CD4-positive, alpha-beta T cell treated with Interleukin-10 for 1 hour (primary cell): ENCODE measurements around the gene CENPU.
"Not testable (repeated sequence)": the region's sequence is repeated elsewhere in the genome, so short reads cannot be mapped to it uniquely, and the experiment has no call there.

Experiments used
- DNase-seq: peaks from one replicate; pipeline ENCODE4 v3.0.0-alpha.2; 2020

CENPU gene

GRCh38 chr4:184751585-184751956 is 17.7 kb upstream of the CENPU start:
- no peak for DNase-seq

- no peak for DNase-seq
Measured at GRCh38 chr4:184750926-184751584, 17.2 kb upstream of the CENPU start.

GRCh38 chr4:184748251-184748652 is 14.4 kb upstream of the CENPU start:
- no peak for DNase-seq

- DNase-seq = no peak
Measured at GRCh38 chr4:184747034-184747830, 13.3 kb upstream of the CENPU start.

GRCh38 chr4:184745831-184746795 is 12.2 kb upstream of the CENPU start:
- DNase-seq = peak; percentile 72

GRCh38 chr4:184744236-184744635 is 10.3 kb upstream of the CENPU start:
- no peak for DNase-seq

- no peak for DNase-seq
Measured at GRCh38 chr4:184743650-184744049, 9.8 kb upstream of the CENPU start.

GRCh38 chr4:184741651-184742050 is 7.8 kb upstream of the CENPU start:
- DNase-seq = not testable (repeated sequence)

GRCh38 chr4:184740980-184741391 is 7.1 kb upstream of the CENPU start:
- DNase-seq = no peak

GRCh38 chr4:184739575-184739974 is 5.7 kb upstream of the CENPU start:
- not testable (repeated sequence) for DNase-seq

- DNase-seq = no peak
Measured at GRCh38 chr4:184734758-184735157, 862 bp upstream of the CENPU start.

GRCh38 chr4:184732126-184732525 is 1.8 kb downstream of the CENPU start:
- no peak for DNase-seq

- DNase-seq = no peak
Measured at GRCh38 chr4:184731056-184731455, 2.8 kb downstream of the CENPU start.

GRCh38 chr4:184729946-184730345 is 4.0 kb downstream of the CENPU start:
- DNase-seq = no peak

- DNase-seq = no peak
Measured at GRCh38 chr4:184728858-184729257, 5.0 kb downstream of the CENPU start.

- DNase-seq = no peak
Measured at GRCh38 chr4:184727430-184727829, 6.5 kb downstream of the CENPU start.

- no peak for DNase-seq
Measured at GRCh38 chr4:184722798-184723197, 11.1 kb downstream of the CENPU start.

GRCh38 chr4:184721254-184721653 is 12.6 kb downstream of the CENPU start:
- DNase-seq = no peak

GRCh38 chr4:184719407-184719806 is 14.5 kb downstream of the CENPU start:
- DNase-seq = no peak

GRCh38 chr4:184715526-184715925 is 18.4 kb downstream of the CENPU start:
- DNase-seq = no peak

GRCh38 chr4:184713887-184714286 is 20.0 kb downstream of the CENPU start:
- DNase-seq = no peak

GRCh38 chr4:184712322-184712721 is 21.6 kb downstream of the CENPU start:
- no peak for DNase-seq

GRCh38 chr4:184706453-184706852 is 27.4 kb downstream of the CENPU start:
- DNase-seq = no peak
